Germinal center (tissue), 1 donor: ENCODE results near the gene TMEM238.
"Not testable (repeated sequence)": the region's sequence is repeated elsewhere in the genome, so short reads cannot be mapped to it uniquely, and the experiment has no call there.

ENCODE experiments used
- DNase-seq: peaks from one replicate; pipeline ENCODE4 v3.0.0; 2012; ENCODE audit warnings: mixed read lengths, low spot score

TMEM238 gene

GRCh38 chr19:55384131-55384919, at the start of gene TMEM238:
TSS of gene TMEM238 (minus strand) at chr19:55384292. CDS start at chr19:55384259, 33 bp downstream.
- peak; percentile 54 for DNase-seq

GRCh38 chr19:55433292-55433691, 49.2 kb upstream of the TMEM238 start:
- DNase-seq: no peak

- DNase-seq: no peak
Observed at GRCh38 chr19:55432241-55432959, 48.3 kb upstream of the TMEM238 start.

- DNase-seq: no peak
Observed at GRCh38 chr19:55431183-55431582, 47.1 kb upstream of the TMEM238 start.

GRCh38 chr19:55426042-55426441, 42.0 kb upstream of the TMEM238 start:
- no peak for DNase-seq

GRCh38 chr19:55424518-55424917, 40.4 kb upstream of the TMEM238 start:
- no peak for DNase-seq

- DNase-seq: no peak
Observed at GRCh38 chr19:55423225-55424005, 39.3 kb upstream of the TMEM238 start.

GRCh38 chr19:55421281-55421680, 37.2 kb upstream of the TMEM238 start:
- not testable (repeated sequence) for DNase-seq

- DNase-seq: no peak
Observed at GRCh38 chr19:55419624-55420236, 35.6 kb upstream of the TMEM238 start.

- DNase-seq: no peak
Observed at GRCh38 chr19:55419103-55419502, 35.0 kb upstream of the TMEM238 start.

GRCh38 chr19:55418185-55418584, 34.1 kb upstream of the TMEM238 start:
- DNase-seq: peak; percentile 59

GRCh38 chr19:55410168-55410567, 26.1 kb upstream of the TMEM238 start:
- no peak for DNase-seq

- not testable (repeated sequence) for DNase-seq
Observed at GRCh38 chr19:55409179-55409578, 25.1 kb upstream of the TMEM238 start.

- no peak for DNase-seq
Observed at GRCh38 chr19:55408533-55408872, 24.4 kb upstream of the TMEM238 start.

- DNase-seq: peak; percentile 100
Observed at GRCh38 chr19:55407800-55408532, 23.9 kb upstream of the TMEM238 start.

- DNase-seq: not testable (repeated sequence)
Observed at GRCh38 chr19:55407550-55407799, 23.4 kb upstream of the TMEM238 start, which contains the start of gene UBE2S. TSS of gene UBE2S (minus strand) at chr19:55407788. CDS start at chr19:55407589, 199 bp downstream.

GRCh38 chr19:55406826-55407549, 22.9 kb upstream of the TMEM238 start:
- DNase-seq: peak; percentile 48

- DNase-seq: no peak
Observed at GRCh38 chr19:55406091-55406825, 22.2 kb upstream of the TMEM238 start.

GRCh38 chr19:55405638-55406037, 21.5 kb upstream of the TMEM238 start:
- DNase-seq: no peak

GRCh38 chr19:55402509-55402908, 18.4 kb upstream of the TMEM238 start:
- DNase-seq: no peak
